ENCODE measurements around the gene FLVCR2. TPM values are rescaled to one million over a fixed set of nuclear protein-coding genes. Genes with fewer than 3 reads are reported as not detected.

The FLVCR2 gene
- total RNA-seq, 2 experiments from 2014 or later: 0.50 to 4.4 TPM

DNA sequence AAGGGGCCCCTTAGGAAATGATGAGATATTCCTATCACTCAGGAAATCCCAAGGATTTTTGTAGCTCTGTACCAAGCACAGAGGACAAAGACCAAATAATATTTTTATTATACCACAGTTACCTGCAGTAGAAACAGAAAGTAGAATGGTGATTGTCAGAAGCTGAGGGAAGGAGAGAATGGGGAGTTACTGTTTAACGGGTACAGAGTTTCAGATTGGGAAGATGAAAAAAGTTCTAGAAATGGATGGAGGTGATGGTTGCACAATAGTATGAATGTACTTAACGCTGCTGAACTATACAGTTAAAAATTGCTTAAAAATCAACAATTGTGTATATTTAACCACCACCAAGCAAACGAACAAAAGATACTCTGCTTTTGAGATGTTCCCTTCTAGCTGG lies 24.1 kb downstream of the FLVCR2 start:
- TF ChIP-seq, protein P1, sequence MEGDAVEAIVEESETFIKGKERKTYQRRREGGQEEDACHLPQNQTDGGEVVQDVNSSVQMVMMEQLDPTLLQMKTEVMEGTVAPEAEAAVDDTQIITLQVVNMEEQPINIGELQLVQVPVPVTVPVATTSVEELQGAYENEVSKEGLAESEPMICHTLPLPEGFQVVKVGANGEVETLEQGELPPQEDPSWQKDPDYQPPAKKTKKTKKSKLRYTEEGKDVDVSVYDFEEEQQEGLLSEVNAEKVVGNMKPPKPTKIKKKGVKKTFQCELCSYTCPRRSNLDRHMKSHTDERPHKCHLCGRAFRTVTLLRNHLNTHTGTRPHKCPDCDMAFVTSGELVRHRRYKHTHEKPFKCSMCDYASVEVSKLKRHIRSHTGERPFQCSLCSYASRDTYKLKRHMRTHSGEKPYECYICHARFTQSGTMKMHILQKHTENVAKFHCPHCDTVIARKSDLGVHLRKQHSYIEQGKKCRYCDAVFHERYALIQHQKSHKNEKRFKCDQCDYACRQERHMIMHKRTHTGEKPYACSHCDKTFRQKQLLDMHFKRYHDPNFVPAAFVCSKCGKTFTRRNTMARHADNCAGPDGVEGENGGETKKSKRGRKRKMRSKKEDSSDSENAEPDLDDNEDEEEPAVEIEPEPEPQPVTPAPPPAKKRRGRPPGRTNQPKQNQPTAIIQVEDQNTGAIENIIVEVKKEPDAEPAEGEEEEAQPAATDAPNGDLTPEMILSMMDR (IDR thresholded peaks at IDR 0.05): no peak
- POLR2A ChIA-PET: interaction anchor here (0.8 kb wide), 1 partner anchor 19 kb away, joined by 3 read pairs; no protein-coding TSS in a partner anchor
- Mint-ChIP-seq H3K36me3 (ENCODE audit: low read depth) (no peaks in the 10 kb centered on the region), H3K27ac (no peak overlapping the region), H3K27me3 (no peaks in the 10 kb centered on the region), H3K9me3 (peaks cover 4% of the 10 kb centered on the region), H3K4me3 (no peak overlapping the region), H3K4me1 (ENCODE audit: low read depth) (no peaks in the 10 kb centered on the region)
- no peak for DNase-seq
- no peak for ATAC-seq
- CTCF ChIA-PET: interaction anchor here (1.3 to 2.4 kb wide), 3 partner anchors 25 to 52 kb away, joined by 4 to 7 read pairs (median 6); partner anchors contain the start of gene FLVCR2
- intact Hi-C loops (cut with micrococcal nuclease): no loop called here

DNA sequence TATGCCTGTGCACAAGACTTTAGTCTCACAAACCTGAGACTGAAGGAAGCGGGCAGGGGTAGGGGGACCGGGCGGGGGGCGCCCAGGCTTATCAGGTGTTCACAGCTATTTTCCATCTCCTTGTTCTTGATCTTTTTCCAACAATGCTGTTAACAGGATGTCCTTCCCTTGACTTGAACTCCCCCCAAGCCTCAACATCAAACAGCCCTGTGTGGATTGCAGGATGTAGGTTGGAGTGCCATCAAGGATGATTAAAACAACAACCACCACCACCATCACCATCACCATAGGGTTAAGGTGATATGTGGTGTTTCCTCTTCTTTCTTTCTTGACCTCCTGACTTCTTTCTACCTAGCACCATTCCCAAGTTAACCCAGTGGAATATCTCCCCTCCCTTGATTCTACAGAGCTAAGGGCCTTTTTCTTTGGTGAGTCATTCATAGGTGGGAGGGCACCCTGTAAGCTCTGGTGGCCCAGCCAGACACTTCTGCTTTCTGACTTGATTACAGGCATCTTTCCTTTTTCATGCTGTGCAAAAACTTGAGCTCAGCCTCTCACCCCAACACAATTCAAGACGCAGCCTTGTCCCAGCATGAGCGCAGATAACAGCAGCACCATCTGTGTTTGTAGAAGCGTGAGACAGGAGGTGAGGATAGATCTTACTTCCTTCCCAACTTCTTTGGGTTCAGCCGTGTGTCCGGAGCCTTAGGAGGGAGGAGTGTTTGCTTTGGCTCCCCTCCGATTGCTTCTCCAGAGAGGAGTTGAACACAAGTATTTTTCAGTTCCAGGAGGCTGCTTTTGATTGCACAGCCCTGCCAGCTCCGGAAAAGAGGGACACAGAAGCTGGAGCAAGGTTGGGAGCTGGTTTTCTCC lies 26.8 kb downstream of the FLVCR2 start:
- intact Hi-C loops (cut with micrococcal nuclease): no loop called here
- TF ChIP-seq, protein P1 (IDR thresholded peaks at IDR 0.05): no peak
- Mint-ChIP-seq H3K27ac (no peak overlapping the region), H3K4me1 (ENCODE audit: low read depth) (no peaks in the 10 kb centered on the region), H3K4me3 (no peak overlapping the region), H3K27me3 (no peaks in the 10 kb centered on the region), H3K9me3 (peaks cover 9% of the 10 kb centered on the region), H3K36me3 (ENCODE audit: low read depth) (peaks cover 2% of the 10 kb centered on the region)
- CTCF ChIA-PET: interaction anchor here (1.0 kb wide), 1 partner anchor 28 kb away, joined by 4 read pairs; no protein-coding TSS in a partner anchor
- ATAC-seq: no peak
- no peak for DNase-seq
- POLR2A ChIA-PET: no interaction called here

DNA sequence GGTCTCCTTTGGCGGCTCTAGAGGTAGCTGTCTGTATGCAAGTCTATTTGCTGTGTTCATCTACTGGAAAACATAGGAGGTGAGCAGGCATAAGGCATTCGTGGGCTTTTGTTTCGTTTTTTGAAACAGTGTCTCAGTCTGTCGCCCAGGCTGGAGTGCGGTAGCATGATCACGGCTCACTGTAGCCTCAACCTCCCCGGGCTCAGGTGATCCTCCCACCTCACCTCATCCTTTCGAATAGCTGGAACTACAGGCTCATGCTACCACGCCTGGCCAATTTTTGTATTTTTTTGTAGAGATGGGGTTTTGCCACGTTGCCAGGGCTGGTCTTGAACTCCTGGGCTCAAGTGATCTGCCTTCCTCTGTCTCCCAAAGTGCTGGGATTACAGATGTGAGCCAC lies 27.5 kb downstream of the FLVCR2 start:
- peaks cover 9% of the 10 kb centered on the region for H3K9me3 Mint-ChIP-seq
- ATAC-seq: no peak
- no peak overlapping the region for H3K4me3 Mint-ChIP-seq
- POLR2A ChIA-PET: no interaction called here
- no peaks in the 10 kb centered on the region for H3K27me3 Mint-ChIP-seq
- CTCF ChIA-PET: interaction anchor here (1.0 kb wide), 1 partner anchor 29 kb away, joined by 4 read pairs; no protein-coding TSS in a partner anchor
- intact Hi-C loops (cut with micrococcal nuclease): no loop called here
- no peak overlapping the region for H3K27ac Mint-ChIP-seq
- TF ChIP-seq, protein P1 (IDR thresholded peaks at IDR 0.05): no peak
- peaks cover 2% of the 10 kb centered on the region for H3K36me3 Mint-ChIP-seq (ENCODE audit: low read depth)
- no peaks in the 10 kb centered on the region for H3K4me1 Mint-ChIP-seq (ENCODE audit: low read depth)
- no peak for DNase-seq

DNA sequence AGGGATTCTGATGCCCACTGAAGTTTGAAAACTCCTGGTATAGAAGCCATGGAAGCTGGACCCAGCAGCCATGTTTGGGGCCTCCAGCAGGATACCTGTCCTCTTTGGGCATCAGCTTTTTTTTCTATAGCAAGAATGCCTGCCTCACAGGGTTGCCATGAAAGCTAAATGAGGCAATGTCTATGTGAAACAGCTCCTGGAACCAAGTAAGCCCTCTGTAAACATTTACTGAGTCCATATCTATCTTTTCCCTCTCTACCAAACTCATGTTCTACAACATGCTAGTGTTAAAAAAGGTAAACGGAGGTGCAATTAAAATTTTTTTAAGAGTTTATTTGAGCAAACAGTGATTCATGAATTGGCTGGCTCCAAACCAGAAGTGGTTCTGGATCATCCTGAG lies 28.6 kb downstream of the FLVCR2 start:
- no peaks in the 10 kb centered on the region for H3K4me1 Mint-ChIP-seq (ENCODE audit: low read depth)
- no peaks in the 10 kb centered on the region for H3K27me3 Mint-ChIP-seq
- no peak overlapping the region for H3K4me3 Mint-ChIP-seq
- intact Hi-C loops (cut with micrococcal nuclease): no loop called here
- POLR2A ChIA-PET: no interaction called here
- no peak overlapping the region for H3K27ac Mint-ChIP-seq
- H3K9me3 Mint-ChIP-seq: peaks cover 9% of the 10 kb centered on the region
- DNase-seq: no peak
- no peak for ATAC-seq
- TF ChIP-seq, protein P1 (IDR thresholded peaks at IDR 0.05): no peak
- CTCF ChIA-PET: interaction anchor here (0.6 to 1.1 kb wide), 2 partner anchors 103 to 1004 kb away, joined by 3 to 4 read pairs; no protein-coding TSS in a partner anchor
- H3K36me3 Mint-ChIP-seq (ENCODE audit: low read depth): peaks cover 2% of the 10 kb centered on the region
